Astrocyte of the cerebellum (primary cell): ENCODE results near the gene LSP1.
"Not testable (repeated sequence)": the region's sequence is repeated elsewhere in the genome, so short reads cannot be mapped to it uniquely, and the experiment has no call there.

ENCODE experiments used
- DNase-seq: peaks from one replicate; pipeline ENCODE4 v3.0.0-alpha.2; 2011; ENCODE audit warnings: low read depth
- H3K4me3 ChIP-seq: 2 replicates; pipeline ENCODE4 v1.5.1; 2011; ENCODE audit warnings: mild to moderate bottlenecking, low read depth, low read length, moderate library complexity
- CTCF ChIP-seq: IDR thresholded peaks from 2 replicates; pipeline ENCODE4 v1.5.1; 2012; ENCODE audit warnings: low read length, low read depth, moderate library complexity, mild to moderate bottlenecking; ENCODE audit errors: missing control alignments
- in situ Hi-C: cut with HindIII; loops from 2 replicates; pipeline ENCODE4 v1.10.0; 2017; ENCODE audit warnings: low sequenced_read_pairs

The LSP1 gene

DNA sequence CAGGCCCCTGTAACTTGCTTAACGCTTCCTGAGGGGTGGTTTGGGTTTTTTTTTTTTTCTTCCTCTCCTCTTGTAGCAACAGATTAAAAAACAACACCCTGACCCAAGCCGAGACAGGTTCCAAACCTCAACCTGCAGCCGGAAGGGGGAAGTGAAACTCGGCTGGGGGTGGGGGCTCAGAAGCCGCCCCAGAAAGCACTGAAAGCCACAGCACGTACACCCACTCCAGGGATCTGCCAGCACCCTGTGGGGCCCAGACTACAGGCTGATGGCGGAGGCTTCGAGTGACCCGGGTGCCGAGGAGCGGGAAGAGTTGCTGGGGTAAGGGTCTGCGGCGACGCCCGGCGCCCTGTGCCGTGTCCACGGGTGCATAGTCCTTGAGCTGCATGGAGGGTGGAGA, at the start of gene LSP1:
TSS of gene LSP1 (plus strand) at position 208 of the 400 bp plus-strand sequence. CDS start at position 269, 61 bp downstream.
- no peak within 1 kb of the TSS for H3K4me3 ChIP-seq
- DNase-seq: no peak
- in situ Hi-C loops: no loop called here
- no peak for TF ChIP-seq CTCF

DNA sequence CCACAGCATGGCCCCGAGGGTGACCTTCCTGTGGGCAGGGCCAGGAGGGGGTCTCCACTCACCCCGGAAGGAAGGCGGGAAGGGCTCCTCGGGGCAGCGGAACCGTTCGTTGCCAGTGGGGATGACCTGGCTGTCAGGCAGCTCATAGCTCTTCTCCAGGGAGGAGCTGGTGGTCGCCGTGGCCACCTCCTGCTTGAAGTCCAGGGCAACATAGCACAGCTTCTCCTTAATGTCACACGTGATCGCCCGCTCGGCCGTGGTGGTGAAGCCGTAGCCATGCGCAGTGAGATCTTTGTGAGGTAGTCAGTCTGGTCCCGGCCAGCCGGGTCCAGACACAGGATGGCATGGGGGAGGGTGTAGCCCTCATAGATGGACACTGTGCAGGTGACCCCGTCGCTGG, 49.6 kb upstream of the LSP1 start:
- no peak for DNase-seq
- in situ Hi-C loops: no loop called here
- no peak for TF ChIP-seq CTCF
- no peak overlapping the region for H3K4me3 ChIP-seq

DNA sequence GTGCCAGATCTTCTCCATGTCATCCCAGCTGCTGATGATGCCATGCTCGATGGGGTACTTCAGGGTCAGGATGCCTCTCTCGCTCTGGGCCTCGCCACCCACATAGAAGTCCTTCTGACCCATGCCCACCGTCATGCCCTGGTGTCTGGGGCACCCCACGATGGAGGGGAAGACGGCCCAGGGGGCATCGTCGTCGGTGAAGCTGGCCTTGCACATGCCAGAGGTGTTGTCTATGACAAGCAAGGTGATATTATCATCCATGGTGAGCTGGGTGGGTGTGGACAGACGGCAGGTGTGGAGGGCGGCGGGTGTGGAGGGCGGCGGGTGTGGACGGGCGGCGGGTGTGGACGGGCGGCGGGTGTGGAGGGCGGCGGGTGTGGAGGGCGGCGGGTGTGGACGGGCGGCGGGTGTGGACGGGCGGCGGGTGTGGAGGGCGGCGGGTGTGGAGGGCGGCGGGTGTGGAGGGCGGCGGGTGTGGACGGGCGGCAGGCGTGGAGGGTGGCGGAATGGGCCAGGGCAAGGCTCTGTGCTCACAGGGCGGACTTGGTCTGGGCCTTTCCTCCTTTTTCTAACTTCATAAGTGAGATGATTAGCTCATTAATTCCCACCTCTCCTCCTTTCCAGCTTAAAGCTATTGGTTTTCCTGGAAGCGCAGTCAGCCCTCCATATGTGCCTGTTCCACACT, 48.9 kb upstream of the LSP1 start:
- in situ Hi-C loops, H3K4me3 ChIP-seq, DNase-seq: not testable (repeated sequence)

DNA sequence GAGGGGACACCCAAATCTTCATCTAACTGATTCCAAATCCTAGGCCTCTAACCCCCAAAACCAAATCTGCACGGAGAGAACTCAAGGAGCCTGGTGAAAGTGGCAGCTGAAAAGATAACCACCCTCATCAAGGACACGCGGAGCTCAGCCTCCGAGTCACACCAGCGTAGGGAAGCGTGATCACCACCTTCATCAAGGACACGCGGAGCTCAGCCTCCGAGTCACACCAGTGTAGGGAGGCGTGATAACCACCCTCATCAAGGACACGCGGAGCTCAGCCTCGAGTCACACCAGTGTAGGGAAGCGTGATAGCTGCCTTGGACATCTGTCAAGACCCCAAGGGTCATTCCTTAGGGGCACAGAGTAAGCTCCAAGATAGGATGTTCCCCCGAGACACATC, 47.4 kb upstream of the LSP1 start:
- no peak for DNase-seq
- no peak overlapping the region for H3K4me3 ChIP-seq
- no peak for TF ChIP-seq CTCF
- in situ Hi-C loops: no loop called here

- in situ Hi-C loops: no loop called here
- no peak for DNase-seq
- H3K4me3 ChIP-seq: no peak overlapping the region
- no peak for TF ChIP-seq CTCF
Observed at GRCh38 chr11:1807264-1807995, 45.5 kb upstream of the LSP1 start.

- in situ Hi-C loops: no loop called here
- H3K4me3 ChIP-seq: no peak overlapping the region
- no peak for TF ChIP-seq CTCF
- DNase-seq: no peak
Observed at GRCh38 chr11:1810761-1811160, 42.1 kb upstream of the LSP1 start.

GRCh38 chr11:1812274-1812673, 40.6 kb upstream of the LSP1 start:
- no peak for TF ChIP-seq CTCF
- in situ Hi-C loops: no loop called here
- no peak for DNase-seq
- no peak overlapping the region for H3K4me3 ChIP-seq
